Ishikawa (cell line): ENCODE results near the gene MAMSTR.

Experiments used
- CEBPB ChIP-seq: IDR thresholded peaks from 2 replicates; pipeline ENCODE4 v1.6.1; 2012
- CREB1 ChIP-seq: IDR thresholded peaks from 2 replicates; pipeline ENCODE4 v1.6.1; 2012; ENCODE audit warnings: low read depth
- EGR1 ChIP-seq: IDR thresholded peaks from 2 replicates; pipeline ENCODE4 v1.6.1; 2012
- EP300 ChIP-seq: IDR thresholded peaks from 2 replicates; pipeline ENCODE4 v1.6.1; 2012; ENCODE audit warnings: borderline replicate concordance
- FOXM1 ChIP-seq: IDR thresholded peaks from 2 replicates; pipeline ENCODE4 v1.6.1; 2012; ENCODE audit warnings: low read depth, borderline replicate concordance
- MAX ChIP-seq: IDR thresholded peaks from 2 replicates; pipeline ENCODE4 v1.6.1; 2012
- NFIC ChIP-seq: IDR thresholded peaks from 2 replicates; pipeline ENCODE4 v1.6.1; 2012
- RAD21 ChIP-seq: IDR thresholded peaks from 2 replicates; pipeline ENCODE4 v1.6.1; 2012; ENCODE audit warnings: low read depth
- TAF1 ChIP-seq: IDR thresholded peaks from 2 replicates; pipeline ENCODE4 v1.6.1; 2012; ENCODE audit warnings: low read depth, mild to moderate bottlenecking
- TCF12 ChIP-seq: IDR thresholded peaks from 2 replicates; pipeline ENCODE4 v1.6.1; 2012; ENCODE audit warnings: low read depth
- TEAD4 ChIP-seq: IDR thresholded peaks from 2 replicates; pipeline ENCODE4 v1.6.1; 2012
- USF1 ChIP-seq: IDR thresholded peaks from 2 replicates; pipeline ENCODE4 v1.6.1; 2012
- YY1 ChIP-seq: IDR thresholded peaks from 2 replicates; pipeline ENCODE4 v1.6.1; 2012; ENCODE audit warnings: low read depth
- ZBTB7A ChIP-seq: IDR thresholded peaks from 2 replicates; pipeline ENCODE4 v1.6.1; 2012; ENCODE audit warnings: low read depth
- TF ChIP-seq, protein P1 (sequence below): IDR thresholded peaks from 2 replicates; pipeline ENCODE4 v1.6.1; 2012; ENCODE audit warnings: low read depth, mild to moderate bottlenecking

MAMSTR gene

DNA sequence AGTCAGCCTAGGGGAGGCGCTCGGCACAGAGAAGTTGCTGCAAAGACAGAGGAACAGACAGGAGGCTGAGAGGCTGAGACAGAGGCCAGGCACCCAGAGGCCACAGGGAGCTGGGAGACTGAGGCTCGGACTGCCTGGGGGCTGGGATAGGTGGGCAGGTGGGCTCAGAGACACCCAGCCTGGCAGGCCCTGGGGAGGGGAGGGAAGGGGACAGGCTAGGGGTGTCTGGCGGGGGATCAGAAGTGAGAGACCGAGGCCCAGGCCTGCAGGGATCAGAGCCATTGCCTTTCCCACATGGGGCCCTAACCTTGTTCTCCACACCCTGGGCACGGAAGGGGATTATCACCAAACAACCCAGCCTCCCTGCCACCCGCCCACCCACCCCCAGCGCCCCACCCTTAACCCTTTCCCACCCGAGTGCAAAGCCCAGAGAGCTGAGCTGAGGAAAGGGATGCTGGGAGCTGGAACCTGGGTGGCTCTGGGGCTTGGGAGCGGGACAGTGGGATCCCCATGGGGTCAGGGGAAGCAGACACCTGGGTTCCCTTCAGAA, 48.0 kb downstream of the MAMSTR start:
- no peak for TF ChIP-seq YY1
- no peak for TF ChIP-seq RAD21
- TF ChIP-seq EP300, result no peak
- TF ChIP-seq CREB1, result no peak
- TF ChIP-seq, protein P1, sequence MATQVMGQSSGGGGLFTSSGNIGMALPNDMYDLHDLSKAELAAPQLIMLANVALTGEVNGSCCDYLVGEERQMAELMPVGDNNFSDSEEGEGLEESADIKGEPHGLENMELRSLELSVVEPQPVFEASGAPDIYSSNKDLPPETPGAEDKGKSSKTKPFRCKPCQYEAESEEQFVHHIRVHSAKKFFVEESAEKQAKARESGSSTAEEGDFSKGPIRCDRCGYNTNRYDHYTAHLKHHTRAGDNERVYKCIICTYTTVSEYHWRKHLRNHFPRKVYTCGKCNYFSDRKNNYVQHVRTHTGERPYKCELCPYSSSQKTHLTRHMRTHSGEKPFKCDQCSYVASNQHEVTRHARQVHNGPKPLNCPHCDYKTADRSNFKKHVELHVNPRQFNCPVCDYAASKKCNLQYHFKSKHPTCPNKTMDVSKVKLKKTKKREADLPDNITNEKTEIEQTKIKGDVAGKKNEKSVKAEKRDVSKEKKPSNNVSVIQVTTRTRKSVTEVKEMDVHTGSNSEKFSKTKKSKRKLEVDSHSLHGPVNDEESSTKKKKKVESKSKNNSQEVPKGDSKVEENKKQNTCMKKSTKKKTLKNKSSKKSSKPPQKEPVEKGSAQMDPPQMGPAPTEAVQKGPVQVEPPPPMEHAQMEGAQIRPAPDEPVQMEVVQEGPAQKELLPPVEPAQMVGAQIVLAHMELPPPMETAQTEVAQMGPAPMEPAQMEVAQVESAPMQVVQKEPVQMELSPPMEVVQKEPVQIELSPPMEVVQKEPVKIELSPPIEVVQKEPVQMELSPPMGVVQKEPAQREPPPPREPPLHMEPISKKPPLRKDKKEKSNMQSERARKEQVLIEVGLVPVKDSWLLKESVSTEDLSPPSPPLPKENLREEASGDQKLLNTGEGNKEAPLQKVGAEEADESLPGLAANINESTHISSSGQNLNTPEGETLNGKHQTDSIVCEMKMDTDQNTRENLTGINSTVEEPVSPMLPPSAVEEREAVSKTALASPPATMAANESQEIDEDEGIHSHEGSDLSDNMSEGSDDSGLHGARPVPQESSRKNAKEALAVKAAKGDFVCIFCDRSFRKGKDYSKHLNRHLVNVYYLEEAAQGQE, result no peak
- no peak for TF ChIP-seq USF1
- no peak for TF ChIP-seq MAX
- no peak for TF ChIP-seq ZBTB7A
- no peak for TF ChIP-seq CEBPB
- TF ChIP-seq FOXM1, result no peak
- no peak for TF ChIP-seq EGR1
- no peak for TF ChIP-seq TEAD4
- no peak for TF ChIP-seq NFIC
- TF ChIP-seq TAF1, result no peak

DNA sequence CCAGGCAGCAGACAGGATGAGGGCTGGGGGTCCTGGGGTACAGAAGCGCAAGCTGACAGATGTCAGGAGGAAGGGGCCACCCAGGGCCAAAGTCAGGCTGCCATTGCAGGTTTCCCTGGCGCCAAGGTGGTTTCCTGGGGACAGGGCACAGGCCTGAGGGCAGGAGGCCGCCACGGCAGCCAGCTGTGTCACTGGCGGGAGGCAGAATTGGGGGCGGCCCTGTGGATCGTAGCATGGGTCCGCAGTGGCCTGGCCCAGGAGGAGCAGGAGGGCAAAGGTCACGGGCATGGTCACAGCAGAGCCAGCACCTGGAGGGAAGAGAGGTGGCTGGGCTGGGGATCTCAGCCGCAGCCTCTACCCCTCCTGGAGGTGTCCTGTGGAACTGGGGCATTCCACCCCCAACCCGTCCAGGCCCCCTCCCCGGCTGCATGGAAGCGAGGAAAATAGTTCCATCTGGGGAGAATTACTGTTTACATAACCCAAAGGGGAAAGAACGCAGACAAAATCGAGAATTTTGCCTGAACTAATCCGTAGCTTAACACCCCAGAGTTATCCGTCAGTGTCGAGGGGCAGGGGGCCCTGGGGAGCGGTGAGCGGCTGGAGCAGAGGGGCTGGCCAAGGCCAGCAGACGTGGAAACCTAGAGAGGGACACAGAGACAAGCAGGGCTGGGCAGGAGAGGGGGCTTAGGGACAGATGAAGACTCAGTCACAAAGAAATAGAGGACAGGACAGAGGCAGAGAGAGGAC, 48.7 kb downstream of the MAMSTR start:
- TF ChIP-seq, protein P1, result no peak
- TF ChIP-seq NFIC (no peak), ZBTB7A (no peak), FOXM1 (no peak), USF1 (no peak), CREB1 (no peak), EGR1 (no peak), TCF12 (no peak), CEBPB (no peak), MAX (no peak), TEAD4 (no peak), EP300 (no peak), TAF1 (no peak), RAD21 (no peak), YY1 (no peak)

GRCh38 chr19:48669903-48670668, 49.4 kb downstream of the MAMSTR start:
- TF ChIP-seq EP300, result no peak
- no peak for TF ChIP-seq ZBTB7A

DNA sequence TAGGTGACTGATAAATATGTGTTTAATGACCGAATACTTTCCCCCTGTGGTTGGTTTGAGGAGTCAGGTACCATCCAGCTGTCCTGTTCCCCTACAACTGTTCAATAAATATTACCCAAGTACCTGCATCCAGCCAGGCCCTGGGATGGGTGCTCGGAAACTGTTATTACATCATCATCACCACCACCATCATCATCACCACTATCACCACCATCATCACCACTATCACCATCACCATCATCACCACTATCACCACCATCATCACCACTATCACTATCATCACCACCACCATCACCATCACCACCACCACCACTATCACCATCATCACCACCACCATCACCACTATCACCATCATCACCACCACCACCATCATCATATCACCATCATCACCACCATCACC, 50.8 kb downstream of the MAMSTR start:
- TF ChIP-seq CEBPB (no peak), RAD21 (no peak), TCF12 (no peak), TEAD4 (no peak), TAF1 (no peak)
- TF ChIP-seq, protein P1, result no peak
